GM12878 (cell line): ENCODE data around the gene ZNF331. TPM values are rescaled to one million over a fixed set of nuclear protein-coding genes. Genes with fewer than 3 reads are reported as not detected.
"Not testable (repeated sequence)": the region's sequence is repeated elsewhere in the genome, so short reads cannot be mapped to it uniquely, and the experiment has no call there.

Experiments
- ATAC-seq: fragments of 200-7000 bp; cut with Tn5 transposase; 3 replicates; pipeline ENCODE4 v1.9.1; 2020; ENCODE audit warnings: mild to moderate bottlenecking, moderate library complexity
- BruUV-seq: library from RNA; stranded (reverse); fragments of 400-500 nt; replicated peaks from 2 replicates; lab custom pipeline; 2021; lab: Mats Ljungman, UMichigan
- CTCF ChIA-PET: fragments of 300-600 bp; sonication (Branson Sonifier 250); formaldehyde crosslinking; extraction: SDS; loops from one replicate; lab custom pipeline; 2021; ENCODE audit warnings: inconsistent platforms; lab: Yijun Ruan, JAX
- POLR2A ChIA-PET: fragments of 350-600 bp; formaldehyde crosslinking; extraction: SDS; loops from one replicate; lab custom pipeline; 2021; ENCODE audit warnings: inconsistent platforms; lab: Charles Lee
- RAD21 ChIA-PET: fragments of 300-600 bp; sonication (Branson Sonifier 250); formaldehyde crosslinking; loops from one replicate; lab custom pipeline; 2023; ENCODE audit warnings: antibody characterized with exemption; ENCODE audit not compliant: unreplicated experiment; lab: Charles Lee
- SMC1A ChIA-PET: fragments of 300-600 bp; sonication (Branson Sonifier 250); formaldehyde crosslinking; loops from one replicate; lab custom pipeline; 2023; ENCODE audit not compliant: unreplicated experiment, uncharacterized antibody; lab: Charles Lee
- DNase-seq: peaks from one replicate; pipeline ENCODE4 v3.0.0-alpha.2; 2011; ENCODE audit warnings: low read depth, low spot score
- FAIRE-seq: peaks from 3 replicates; lab custom pipeline; 2011; peaks lifted over from hg19 to GRCh38; lab: Jason Lieb, UNC
- H2AFZ ChIP-seq: 2 replicates; pipeline ENCODE4 v1.6.0; 2011; ENCODE audit warnings: low read depth, low read length, control low read depth; ENCODE audit not compliant: control insufficient read depth
- H3K27ac ChIP-seq: 2 replicates; pipeline ENCODE4 v1.5.1; 2011; ENCODE audit warnings: control low read depth; ENCODE audit not compliant: control insufficient read depth, insufficient read depth
- H3K27me3 ChIP-seq, 2 experiments: replicated peaks in 1 of 2; 2 replicates each; pipeline versions ENCODE4 v1.6.0 to v1.6.1; 2011; ENCODE audit warnings: low read length in 1 of 2; ENCODE audit not compliant: control insufficient read depth in 2 of 2, insufficient read depth in 2 of 2
- H3K36me3 ChIP-seq, 2 experiments: 2 replicates each; pipeline ENCODE4 v1.5.1; 2011; ENCODE audit warnings: low read length in 1 of 2; ENCODE audit not compliant: control insufficient read depth in 2 of 2, insufficient read depth in 2 of 2
- H3K4me1 ChIP-seq: 2 replicates; pipeline ENCODE4 v1.6.1; 2011; ENCODE audit warnings: mild to moderate bottlenecking, low read length, moderate library complexity, mixed read lengths; ENCODE audit not compliant: control insufficient read depth, insufficient read depth
- H3K4me2 ChIP-seq: 2 replicates; pipeline ENCODE4 v1.6.0; 2011; ENCODE audit warnings: control low read depth; ENCODE audit not compliant: control insufficient read depth, insufficient read depth
- H3K4me3 ChIP-seq: fragments of 200-600 bp; sonication (generic); 2 replicates; pipeline ENCODE4 v1.5.1; 2016
- H3K79me2 ChIP-seq: 2 replicates; pipeline ENCODE4 v1.6.0; 2011; ENCODE audit warnings: low read length; ENCODE audit not compliant: control insufficient read depth, insufficient read depth
- H3K9ac ChIP-seq: 2 replicates; pipeline ENCODE4 v1.8.0; 2011; ENCODE audit warnings: low read length, control low read depth, mixed read lengths; ENCODE audit not compliant: control insufficient read depth, insufficient read depth
- H3K9me3 ChIP-seq: replicated peaks from 3 replicates; pipeline ENCODE4 v1.5.1; 2011; ENCODE audit warnings: mild to moderate bottlenecking, low read length; ENCODE audit not compliant: control insufficient read depth, insufficient read depth
- H4K20me1 ChIP-seq: 2 replicates; pipeline ENCODE4 v1.6.0; 2011; ENCODE audit not compliant: control insufficient read depth, insufficient read depth
- HDGF ChIP-seq: fragments of 450-650 bp; IDR thresholded peaks from 2 replicates; pipeline ENCODE4 v1.6.1; 2016; ENCODE audit warnings: antibody characterized with exemption
- MEF2B ChIP-seq: fragments of 450-650 bp; IDR thresholded peaks from 2 replicates; pipeline ENCODE4 v1.6.1; 2018; ENCODE audit warnings: mild to moderate bottlenecking, moderate library complexity; ENCODE audit not compliant: partially characterized antibody, poor library complexity, severe bottlenecking
- RELB ChIP-seq: fragments of 450-650 bp; IDR thresholded peaks from 2 replicates; pipeline ENCODE4 v1.6.1; 2017; ENCODE audit warnings: low read depth, mild to moderate bottlenecking, moderate library complexity
- WGBS: methylation state at CpG from one replicate; pipeline ENCODE4 v1.1.6; 2016; ENCODE audit warnings: low lambda C conversion rate; ENCODE audit not compliant: insufficient replicate concordance, insufficient coverage; ENCODE audit errors: missing lambda C conversion rate; 5-methylcytosine and 5-hydroxymethylcytosine counted together
- in situ Hi-C: fragments of 300-500 bp; cut with MboI; formaldehyde crosslinking; loops from 9 replicates; pipeline ENCODE4 v1.14.3; 2018; ENCODE audit warnings: mixed read lengths
- intact Hi-C: fragments of 100-400 bp; cut with micrococcal nuclease; formaldehyde crosslinking; loops from one replicate; pipeline ENCODE4 v1.14.2; 2022; ENCODE audit not compliant: unreplicated experiment
- polyA plus RNA-seq, 11 experiments: library from polyadenylated mRNA; depleted of rRNA in 4 of 11; unstranded in 6 of 11; stranded (reverse) in 5 of 11; fragments of >200 nt; fragmentation: Nextera tagmentation in 4 of 11; fragmentation: Illumina TruSeq in 1 of 11; extraction: Ambion mirVana in 4 of 11; extraction: Trizol in 1 of 11; gene quantifications; 1 replicate in 1 of 11; 2 replicates in 10 of 11; pipeline versions ENCODE4 v1.2.1 to v1.2.3, GENCODE V29; 2011 to 2016; ENCODE audit warnings: inconsistent platforms in 2 of 11, missing spikeins in 2 of 11, low read depth in 1 of 11
- total RNA-seq, 4 experiments: library from RNA; depleted of rRNA in 3 of 4; stranded (reverse); fragments of >200 nt in 3 of 4; fragmentation: Illumina TruSeq in 1 of 4; extraction: Trizol in 1 of 4; gene quantifications; 2 replicates each; pipeline versions ENCODE4 v1.2.1 to v1.2.3, GENCODE V29; 2013 to 2021

ZNF331 gene
- total and polyA plus RNA-seq, 10 of the 15 experiments (the other 5 are each of a cell fraction or from before 2014, with no cell fraction given): 2.6 to 11.5 (median 5.3) TPM

DNA sequence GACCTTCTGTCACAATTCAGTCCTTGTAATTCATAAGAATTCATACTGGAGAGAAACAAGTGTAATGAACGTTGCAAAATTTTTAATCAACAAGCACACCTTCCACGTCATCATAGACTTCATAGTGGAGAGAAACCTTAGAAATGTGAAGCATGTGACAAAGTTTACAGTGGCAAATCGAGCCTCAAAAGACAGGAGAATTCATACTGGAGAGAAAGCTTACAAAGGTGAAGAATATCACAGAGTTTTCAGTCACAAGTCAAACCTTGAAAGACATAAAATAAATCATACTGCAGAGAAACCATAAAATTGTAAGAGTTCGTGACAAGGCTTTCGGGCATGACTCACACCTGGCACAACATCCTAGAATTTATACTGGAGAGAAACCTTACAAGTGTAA, 45.8 kb upstream of the ZNF331 start (continued):
- TF ChIP-seq RELB: no peak
- no peak for TF ChIP-seq HDGF
- no peak for TF ChIP-seq MEF2B

DNA sequence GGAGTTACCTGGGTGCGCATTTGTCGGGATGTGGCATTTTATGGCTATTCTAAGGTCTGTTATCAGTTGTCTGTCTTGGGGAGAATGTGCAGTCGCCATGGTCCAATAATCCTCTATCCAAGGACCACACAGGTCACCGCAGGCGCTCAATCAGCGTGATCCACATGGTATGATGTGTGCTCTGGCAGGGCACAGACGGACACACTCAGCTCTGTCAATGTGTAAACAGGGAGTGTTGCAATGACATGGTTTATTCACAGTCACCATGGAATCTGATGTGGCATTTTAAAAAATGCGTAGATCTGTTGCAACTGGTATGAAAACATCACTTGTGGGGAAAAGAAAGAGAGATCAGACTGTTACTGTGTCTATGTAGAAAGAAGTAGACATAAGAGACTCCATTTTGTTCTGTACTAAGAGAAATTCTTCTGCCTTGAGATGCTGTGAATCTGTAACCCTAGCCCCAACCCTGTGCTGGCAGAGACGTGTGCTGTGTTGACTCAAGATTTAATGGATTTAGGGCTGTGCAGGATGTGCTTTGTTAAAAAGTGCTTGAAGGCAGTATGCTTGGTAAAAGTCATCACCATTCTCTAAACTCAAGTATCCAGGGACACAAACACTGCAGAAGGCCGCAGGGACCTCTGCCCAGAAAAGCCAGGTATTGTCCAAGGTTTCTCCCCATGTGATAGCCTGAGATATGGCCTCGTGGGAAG, 40.5 kb upstream of the ZNF331 start:
- WGBS: 71% methylated on average over 11 of the region's 11 CpGs
- H3K9me3 ChIP-seq, SMC1A ChIA-PET, POLR2A ChIA-PET, H3K27ac ChIP-seq, H3K4me3 ChIP-seq, H3K4me2 ChIP-seq, FAIRE-seq, H3K4me1 ChIP-seq, RAD21 ChIA-PET, BruUV-seq, H2AFZ ChIP-seq, H3K36me3 ChIP-seq, ATAC-seq, DNase-seq, H3K27me3 ChIP-seq, CTCF ChIA-PET, H3K9ac ChIP-seq, H3K79me2 ChIP-seq, in situ Hi-C loops, intact Hi-C loops, H4K20me1 ChIP-seq: not testable (repeated sequence)

DNA sequence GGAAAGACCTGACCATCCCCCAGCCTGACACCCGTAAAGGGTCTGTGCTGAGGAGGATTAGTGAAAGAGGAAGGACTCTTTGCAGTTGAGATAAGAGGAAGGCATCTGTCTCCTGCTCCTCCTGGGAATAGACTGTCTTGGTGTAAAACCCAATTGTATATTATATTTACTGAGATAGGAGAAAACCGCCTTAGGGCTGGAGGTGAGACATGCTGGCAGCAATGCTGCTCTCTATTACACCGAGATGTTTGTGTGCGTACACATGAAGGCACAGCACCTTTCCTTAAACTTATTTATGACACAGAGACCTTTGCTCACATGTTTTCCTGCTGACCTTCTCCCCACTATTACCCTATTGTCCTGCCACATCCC, 39.9 kb upstream of the ZNF331 start:
- SMC1A ChIA-PET, H3K79me2 ChIP-seq, H3K4me1 ChIP-seq, DNase-seq, in situ Hi-C loops, RAD21 ChIA-PET, CTCF ChIA-PET, H3K27ac ChIP-seq, H2AFZ ChIP-seq, FAIRE-seq, ATAC-seq, H3K9me3 ChIP-seq, POLR2A ChIA-PET, intact Hi-C loops, H3K36me3 ChIP-seq, H3K4me3 ChIP-seq, H3K27me3 ChIP-seq, H3K4me2 ChIP-seq, H3K9ac ChIP-seq, BruUV-seq, H4K20me1 ChIP-seq: not testable (repeated sequence)
- 85% methylated on average over 4 of the region's 4 CpGs for WGBS

- H4K20me1 ChIP-seq, POLR2A ChIA-PET, H3K27me3 ChIP-seq, in situ Hi-C loops, intact Hi-C loops, H3K4me1 ChIP-seq, CTCF ChIA-PET, H3K27ac ChIP-seq, H3K79me2 ChIP-seq, RAD21 ChIA-PET, H3K36me3 ChIP-seq, H3K4me3 ChIP-seq, BruUV-seq, H3K9me3 ChIP-seq, ATAC-seq, H2AFZ ChIP-seq, FAIRE-seq, SMC1A ChIA-PET, H3K9ac ChIP-seq, H3K4me2 ChIP-seq, DNase-seq: not testable (repeated sequence)
- 57% methylated on average over 7 of the region's 7 CpGs for WGBS
Measured at GRCh38 chr19:53503151-53503550, 34.8 kb upstream of the ZNF331 start.
